Neural progenitor cell (in vitro differentiated cells): Measurements from ENCODE around the gene ALKBH1.

Experiments used
- EZH2 ChIP-seq: fragments of 200-600 bp; sonication (generic); IDR thresholded peaks from 2 replicates; pipeline ENCODE4 v1.6.1; 2017; ENCODE audit warnings: antibody characterized with exemption, mild to moderate bottlenecking, moderate library complexity
- EZH2phosphoT487 ChIP-seq: fragments of 200-600 bp; sonication (generic); IDR thresholded peaks from 2 replicates; pipeline ENCODE4 v1.6.1; 2017; ENCODE audit warnings: antibody characterized with exemption
- TF ChIP-seq, protein P1 (sequence below): fragments of 200-600 bp; sonication (generic); IDR thresholded peaks from 2 replicates; pipeline ENCODE4 v1.5.1; 2017; ENCODE audit warnings: antibody characterized with exemption, mild to moderate bottlenecking

DNA sequence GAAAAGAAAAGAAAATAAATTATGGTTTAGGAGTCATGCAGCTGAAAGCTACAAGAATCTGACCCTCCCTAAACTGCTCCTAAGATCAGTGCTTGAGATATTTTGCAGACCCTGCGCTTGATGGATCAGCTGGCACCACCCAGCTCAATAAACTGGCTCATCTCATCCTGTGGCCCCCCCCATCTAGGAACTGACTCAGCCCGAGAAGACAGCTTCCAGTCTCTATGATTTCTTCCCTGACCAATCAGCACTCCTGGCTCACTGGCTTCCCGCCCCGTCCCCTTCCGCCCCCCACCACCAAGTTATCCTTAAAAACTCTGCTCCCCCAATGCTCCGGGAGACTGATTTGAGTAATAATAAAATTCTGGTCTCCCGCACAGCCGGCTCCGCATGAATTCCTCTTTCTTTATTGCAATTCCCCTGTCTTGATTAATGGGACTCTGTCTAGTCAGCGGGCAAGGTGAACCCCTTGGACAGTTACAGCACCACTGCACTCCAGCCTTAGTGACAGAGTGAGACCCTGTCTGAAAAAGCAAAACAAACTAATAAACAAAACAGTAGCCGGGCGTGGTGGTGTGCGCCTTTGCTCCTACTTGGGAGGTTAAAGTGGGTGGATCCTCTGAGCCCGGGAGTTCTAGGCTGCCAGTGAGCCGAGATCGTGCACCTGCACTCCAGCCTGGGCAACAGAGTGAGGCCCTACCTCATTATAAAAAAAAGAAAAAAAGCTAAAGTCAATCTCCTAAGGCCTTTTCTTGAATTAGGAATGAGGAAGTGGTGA lies 66.9 kb downstream of the ALKBH1 start:
- TF ChIP-seq, protein P1, sequence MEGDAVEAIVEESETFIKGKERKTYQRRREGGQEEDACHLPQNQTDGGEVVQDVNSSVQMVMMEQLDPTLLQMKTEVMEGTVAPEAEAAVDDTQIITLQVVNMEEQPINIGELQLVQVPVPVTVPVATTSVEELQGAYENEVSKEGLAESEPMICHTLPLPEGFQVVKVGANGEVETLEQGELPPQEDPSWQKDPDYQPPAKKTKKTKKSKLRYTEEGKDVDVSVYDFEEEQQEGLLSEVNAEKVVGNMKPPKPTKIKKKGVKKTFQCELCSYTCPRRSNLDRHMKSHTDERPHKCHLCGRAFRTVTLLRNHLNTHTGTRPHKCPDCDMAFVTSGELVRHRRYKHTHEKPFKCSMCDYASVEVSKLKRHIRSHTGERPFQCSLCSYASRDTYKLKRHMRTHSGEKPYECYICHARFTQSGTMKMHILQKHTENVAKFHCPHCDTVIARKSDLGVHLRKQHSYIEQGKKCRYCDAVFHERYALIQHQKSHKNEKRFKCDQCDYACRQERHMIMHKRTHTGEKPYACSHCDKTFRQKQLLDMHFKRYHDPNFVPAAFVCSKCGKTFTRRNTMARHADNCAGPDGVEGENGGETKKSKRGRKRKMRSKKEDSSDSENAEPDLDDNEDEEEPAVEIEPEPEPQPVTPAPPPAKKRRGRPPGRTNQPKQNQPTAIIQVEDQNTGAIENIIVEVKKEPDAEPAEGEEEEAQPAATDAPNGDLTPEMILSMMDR, result no peak
- TF ChIP-seq EZH2 (no peak), EZH2phosphoT487 (no peak)
